Iris pigment epithelial cell (primary cell): ENCODE data around the gene RNASE11.
A peak's percentile ranks its signal among the peaks of the same experiment; 100 is the strongest.
"Not testable (repeated sequence)": the region's sequence is repeated elsewhere in the genome, so short reads cannot be mapped to it uniquely, and the experiment has no call there.

Experiments
- DNase-seq: peaks from one replicate; pipeline ENCODE4 v3.0.0-alpha.2; 2011; ENCODE audit warnings: low read depth

The RNASE11 gene

DNA sequence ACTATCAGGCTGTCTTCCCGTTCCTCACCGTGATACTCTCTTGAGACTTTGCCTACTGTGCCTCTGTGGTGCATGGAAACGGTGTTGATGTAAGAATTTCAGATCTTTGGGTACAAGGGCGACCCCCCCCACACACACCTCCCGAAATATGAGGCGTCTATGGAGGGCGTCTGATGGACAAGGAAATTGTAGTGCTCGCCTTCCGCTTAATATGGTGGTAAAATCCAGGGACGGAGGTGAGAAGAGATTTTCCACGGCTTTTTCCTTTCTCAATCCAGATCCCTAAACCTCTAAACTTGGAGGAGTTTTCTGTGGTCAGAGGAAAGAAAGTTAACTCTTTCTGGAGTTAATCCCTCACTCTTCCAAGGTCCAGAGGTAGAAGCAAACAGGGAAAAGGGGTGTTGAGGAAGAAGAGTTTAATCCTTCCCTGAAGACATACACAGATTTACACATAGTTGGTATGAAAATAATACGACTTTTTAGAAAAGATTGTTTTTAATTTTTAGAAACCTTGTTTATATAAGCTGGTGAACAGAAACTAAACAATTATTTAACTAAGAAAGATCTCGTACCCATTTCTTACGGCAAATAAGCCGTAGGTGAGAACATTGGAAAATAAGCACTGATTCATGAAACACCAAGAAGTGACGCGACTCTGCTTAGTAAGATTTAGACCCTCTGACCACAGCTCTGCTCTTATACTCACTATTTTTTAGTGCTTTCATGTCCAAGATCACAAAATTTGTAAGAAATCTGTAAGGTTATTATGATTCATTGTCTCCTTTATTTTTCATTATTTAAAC lies 26.4 kb upstream of the RNASE11 start:
- peak; percentile 55 for DNase-seq

DNA sequence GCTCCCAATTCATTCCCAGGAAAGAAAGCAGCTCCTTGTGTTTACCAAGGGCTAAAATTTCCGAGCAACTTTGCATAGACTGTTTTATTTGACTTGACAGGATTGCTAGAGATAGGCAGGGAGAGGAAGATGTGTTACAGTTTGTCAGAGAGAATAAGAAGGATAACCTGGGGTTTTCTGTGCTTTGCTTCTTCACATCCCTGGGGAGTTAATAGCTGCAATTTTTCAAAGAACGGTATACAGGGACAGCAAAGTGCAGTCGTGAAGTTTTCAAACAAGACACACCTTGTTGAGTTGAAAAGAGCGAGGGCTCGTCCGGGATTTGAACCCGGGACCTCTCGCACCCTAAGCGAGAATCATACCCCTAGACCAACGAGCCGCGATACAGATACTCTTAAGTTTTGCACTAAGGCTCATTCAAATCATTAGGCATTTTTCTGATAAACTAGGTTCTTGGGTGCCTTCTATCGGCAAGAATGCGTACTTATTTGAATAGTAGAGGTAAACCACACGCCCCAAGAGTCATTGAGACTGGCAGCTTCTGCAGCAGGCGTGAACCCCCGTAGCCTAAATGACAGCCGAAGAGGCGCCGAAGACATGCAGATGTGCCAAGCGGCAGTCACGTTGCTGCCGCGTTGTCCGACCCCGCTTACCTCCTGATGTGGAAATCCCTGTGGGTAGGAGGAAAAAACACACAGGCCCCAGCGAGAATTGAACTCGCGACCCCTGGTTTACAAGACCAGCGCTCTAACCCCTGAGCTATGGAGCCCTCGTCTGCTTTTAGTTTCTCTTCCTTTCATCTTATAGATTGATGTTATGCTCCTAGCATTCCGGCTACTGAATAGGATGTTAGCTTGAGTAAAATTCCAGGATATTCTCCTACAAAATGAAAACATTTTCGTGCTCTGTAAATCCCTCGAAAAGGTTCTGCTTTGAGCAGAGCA lies 25.6 kb upstream of the RNASE11 start:
- DNase-seq, result peak; percentile 98

DNA sequence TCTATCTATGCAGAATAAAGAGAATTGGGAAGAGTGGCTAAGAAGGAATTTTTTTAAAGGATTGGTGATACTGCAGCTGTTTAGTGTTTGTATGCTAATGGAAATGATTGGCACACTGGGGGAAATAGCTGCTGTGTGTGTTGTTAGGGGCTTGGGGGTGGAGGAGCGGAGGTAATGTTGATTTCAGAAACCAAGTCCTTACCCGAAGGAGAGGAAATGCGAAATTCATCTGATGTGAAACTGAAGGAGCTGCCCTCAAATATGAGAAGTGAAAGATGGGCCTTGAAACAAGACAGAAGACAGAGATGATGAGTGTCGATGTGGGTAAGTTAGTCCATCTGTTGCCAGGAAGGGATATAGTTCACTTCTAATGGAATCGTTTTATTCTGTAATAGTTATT lies 24.6 kb upstream of the RNASE11 start:
- DNase-seq, result no peak

DNA sequence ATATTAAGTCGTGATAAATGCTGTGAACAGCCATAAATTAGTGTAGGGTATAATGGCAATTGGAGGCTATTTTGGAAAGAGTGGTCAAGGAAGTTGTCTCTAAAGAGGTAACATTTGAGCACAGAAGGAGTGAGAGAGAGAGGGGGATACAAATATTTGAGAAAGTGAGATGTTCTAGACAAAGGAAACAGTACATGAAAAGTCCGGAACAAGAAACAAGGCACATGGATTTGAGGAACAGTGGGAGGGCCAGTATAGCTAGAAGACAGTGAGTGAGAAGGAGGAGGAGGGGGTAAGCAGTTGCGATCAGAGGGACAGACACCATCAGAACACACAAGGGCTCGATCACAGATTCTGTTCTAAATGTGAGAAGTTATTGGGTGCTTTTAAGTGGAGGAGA lies 23.5 kb upstream of the RNASE11 start:
- no peak for DNase-seq

DNA sequence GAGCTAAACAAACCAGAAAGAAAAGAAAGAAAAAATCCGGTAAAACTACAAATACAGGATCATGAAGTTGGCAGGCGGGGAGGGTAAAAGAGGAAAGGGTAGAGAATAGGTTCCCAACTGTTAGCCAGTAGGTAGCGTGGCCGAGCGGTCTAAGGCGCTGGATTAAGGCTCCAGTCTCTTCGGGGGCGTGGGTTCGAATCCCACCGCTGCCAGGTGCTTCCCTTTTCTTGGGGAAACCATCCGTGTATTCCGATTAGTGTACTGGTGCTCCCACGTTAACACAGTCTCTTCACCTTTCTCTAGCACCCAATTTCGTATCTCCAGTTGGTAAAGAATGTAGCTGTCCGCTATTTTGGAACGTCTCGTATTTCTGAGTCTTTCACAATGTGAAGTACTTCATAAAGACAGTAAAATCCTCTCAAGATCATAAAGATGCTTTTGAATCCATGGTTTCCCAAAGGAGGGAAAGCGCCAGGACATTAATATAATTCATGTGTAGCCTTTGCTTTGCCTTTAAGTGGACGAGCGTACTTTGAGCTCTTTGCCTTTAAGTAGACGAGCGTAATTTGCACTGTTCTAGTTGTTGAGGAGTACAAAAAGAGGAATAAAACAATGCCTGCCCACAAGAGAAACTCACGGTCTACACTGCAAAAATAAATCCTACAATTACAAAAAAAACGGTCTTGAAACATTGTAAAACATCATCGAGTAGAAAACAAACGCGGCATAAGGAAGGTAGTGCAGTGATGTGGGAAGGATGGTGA lies 22.4 kb upstream of the RNASE11 start:
- peak; percentile 80 for DNase-seq

DNA sequence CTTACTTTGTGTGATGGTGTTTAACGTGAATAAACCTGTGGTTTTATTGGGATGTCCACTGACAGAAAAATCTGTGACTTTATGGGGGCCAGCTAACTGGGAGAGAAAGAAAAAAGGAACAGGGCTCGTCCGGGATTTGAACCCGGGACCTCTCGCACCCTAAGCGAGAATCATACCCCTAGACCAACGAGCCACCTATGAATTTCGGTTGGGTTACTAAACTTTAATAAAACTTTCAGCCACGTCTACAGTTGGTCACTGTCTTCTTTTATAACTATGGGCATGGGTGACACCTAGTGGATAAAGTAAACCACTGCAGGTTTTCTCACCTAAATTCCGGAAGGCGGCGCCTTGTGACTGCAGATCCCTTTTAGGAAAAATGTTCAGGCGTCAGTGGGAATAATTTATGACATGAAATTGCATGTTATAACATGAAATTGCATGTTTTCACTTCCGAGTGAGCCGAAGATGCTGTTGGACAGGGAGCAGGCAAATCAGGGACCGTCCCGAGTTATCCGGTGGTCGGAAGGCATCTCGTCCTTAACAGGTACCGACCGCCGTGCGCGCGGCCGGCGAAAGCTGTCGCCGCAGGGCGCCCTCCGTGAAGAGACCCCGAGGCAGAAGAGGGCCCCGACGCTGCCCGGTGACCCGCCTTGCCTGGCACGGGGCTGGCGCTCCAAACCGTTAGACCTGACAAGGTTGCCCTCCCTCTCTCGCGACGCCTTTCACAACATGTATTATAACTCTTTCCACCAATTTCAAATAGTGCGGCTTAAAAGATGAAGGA lies 21.6 kb upstream of the RNASE11 start:
- DNase-seq, result peak; percentile 77

DNA sequence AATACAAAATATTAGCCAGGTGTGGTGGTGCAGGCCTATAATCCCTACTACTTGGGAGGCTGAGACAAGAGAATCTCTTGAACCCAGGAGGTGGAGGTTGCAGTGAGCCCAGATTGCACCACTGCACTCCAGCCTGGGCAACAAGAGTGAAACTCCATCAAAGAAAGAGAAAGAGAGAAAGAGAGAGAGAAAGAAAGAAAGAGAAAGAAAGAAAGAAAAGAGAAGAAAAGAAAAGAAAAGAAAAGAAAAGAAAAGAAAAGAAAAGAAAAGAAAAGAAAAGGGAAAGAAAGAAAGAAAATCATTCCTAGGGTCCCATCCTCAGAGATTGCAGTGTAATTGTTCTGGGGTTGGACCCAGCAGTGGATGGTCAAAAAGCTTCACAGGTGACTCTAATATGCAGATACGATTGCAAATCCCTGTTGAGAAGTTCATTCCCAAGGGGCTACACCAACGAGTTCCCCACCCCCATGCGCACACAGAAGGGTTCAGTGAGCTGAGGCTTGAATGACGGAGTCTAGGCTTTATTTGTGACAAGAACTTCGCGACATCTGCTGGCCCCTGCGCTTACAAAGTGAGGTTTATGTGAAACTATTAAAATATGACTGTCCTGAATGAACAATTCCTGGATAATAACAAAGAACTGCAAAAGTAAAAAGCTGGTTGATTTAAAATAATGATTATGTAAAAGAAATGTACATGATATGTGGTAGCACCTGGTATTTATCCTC lies 20.7 kb upstream of the RNASE11 start:
- DNase-seq, result no peak

DNA sequence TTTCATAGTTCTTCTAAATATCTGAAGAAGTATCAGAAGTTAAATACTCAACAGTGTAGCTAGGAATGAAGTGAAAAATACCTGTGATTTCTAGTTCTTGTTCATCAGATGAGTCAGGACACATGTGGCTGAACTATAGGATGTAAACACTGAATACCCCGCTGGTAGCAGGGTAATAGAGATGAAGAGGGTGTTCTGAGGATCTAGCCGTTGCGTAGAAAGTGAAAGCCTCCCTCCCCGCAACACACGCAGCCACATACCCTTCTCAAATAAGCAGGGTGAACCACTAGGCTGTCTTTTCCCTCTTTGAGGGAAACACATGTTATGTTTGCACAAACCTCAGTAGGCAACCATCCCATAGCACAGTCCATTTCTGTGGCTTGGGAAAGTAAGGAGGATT lies 19.8 kb upstream of the RNASE11 start:
- DNase-seq, result no peak

DNA sequence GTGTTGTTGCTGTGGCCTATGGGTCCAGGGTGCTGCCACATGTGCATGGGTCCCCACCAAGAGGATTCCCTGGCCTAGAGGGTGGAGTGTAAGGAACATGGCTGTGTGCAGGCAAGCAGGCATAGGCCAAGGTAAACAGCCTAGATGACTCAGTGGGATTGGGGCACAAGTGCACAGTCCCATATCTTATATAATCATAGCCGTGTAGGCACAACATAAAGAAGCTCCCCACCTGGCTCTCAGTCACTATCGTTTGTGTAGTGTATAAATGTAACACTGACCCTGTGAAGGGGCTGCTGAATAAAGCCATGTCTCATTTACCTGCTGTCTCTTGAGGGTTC lies 19.1 kb upstream of the RNASE11 start:
- no peak for DNase-seq

DNA sequence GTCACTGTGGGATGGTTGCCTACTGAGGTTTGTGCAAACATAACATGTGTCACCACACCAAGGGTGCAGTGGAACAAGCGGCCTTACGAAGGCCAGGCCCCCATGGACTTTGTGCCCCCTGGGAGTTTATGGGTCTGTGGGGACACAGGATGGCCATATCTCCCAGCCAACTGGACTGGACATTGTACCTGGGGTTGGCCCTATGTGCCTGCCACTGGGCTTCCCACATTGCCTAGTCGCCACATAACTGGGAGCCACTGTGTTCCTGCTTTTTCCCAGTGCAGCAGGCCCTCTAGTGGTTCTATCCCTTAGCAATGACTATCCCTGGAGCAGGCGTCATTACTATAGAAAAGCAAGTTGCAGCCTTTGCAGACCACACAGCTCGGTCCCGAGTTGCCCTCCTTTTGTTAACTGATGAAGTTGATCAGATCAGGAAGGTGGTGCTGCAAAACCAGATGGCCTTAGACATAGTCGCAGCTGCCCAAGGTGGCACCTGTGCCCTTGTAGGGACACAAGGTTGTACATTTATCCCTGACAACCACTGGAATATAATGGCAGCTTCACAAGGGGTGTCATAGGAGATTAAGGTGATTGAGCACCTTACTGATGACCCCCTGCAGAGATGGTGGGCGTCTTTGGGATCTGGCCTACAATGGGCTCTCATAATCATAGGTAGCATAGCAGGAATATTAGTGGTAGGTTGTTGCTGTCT lies 18.5 kb upstream of the RNASE11 start:
- DNase-seq, result peak; percentile 44

DNA sequence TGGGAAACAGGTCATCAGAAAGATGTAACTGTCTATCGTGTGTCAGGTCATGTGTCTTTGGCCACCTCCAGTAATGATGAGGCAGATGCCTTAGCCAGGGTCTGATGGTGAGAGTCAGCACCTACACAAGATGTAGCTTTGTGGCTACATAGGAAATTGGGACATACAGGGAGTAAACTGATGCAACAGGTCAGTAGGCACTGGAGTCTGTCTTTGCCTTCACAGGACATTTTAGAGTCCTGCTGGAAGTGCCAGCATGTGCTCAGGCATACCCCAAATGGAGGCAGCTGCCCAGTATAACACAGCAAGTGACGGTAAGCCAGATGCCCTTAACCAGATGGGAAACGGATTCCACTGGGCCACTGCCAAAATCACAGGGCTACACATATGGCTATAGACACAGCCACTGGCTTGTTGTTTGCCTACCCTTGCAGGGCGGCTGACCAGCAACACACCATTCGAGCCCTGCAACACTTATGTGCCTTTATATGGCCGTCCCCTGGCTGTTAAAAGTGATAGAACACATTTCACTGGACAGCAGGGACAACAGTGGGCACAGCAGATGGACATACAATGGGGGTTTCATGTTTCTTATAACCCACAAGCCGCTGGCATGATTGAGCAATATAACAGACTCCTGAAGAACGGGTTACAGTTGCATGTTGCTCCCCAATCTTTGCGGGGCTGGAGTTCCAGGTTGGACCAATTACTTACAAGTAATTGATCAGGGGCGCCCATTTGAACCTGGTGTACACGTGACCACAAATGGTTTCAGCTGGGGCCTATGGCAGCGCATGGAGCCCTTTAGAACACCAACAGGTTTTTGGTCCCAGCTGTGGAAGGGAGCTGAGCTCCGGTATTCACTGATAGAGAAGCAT lies 16.3 kb upstream of the RNASE11 start:
- DNase-seq, result no peak

DNA sequence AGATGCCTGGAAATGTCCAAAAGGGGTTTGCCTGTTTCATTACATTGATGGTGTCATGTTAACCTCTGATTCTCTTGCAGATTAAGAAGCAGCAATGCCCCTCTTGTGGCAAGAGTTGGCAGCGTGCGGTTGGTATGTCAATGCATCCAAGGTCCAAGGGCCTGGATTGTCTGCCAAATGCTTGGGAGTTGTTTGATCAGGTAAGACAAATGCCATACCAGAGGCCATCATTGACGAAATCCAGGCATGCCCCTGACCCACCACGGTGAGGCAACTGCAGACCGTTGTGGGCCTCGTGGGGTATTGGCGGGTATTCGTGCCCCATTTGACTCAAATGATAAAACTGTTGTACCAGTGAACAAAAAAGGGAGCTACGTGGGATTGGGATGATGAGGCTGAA lies 14.8 kb upstream of the RNASE11 start:
- DNase-seq, result no peak

DNA sequence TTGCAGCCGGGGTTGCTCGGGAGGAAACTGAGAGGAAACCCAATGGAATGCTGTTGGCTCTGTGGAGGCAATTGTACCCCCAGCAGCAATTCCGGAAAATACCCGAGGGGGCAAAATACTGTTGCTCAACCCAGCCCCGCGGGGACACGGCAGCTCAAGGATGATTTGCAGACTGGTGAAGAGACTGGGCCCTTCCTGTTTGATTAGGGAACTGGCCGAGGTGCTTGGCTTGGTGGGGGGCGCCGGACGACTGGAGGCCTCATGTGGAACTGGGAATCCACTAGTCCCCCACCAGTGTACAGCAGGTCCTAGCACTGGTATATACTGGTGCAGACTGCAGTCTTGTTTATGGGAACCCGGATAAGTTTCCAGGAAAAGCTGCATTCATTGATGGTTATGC lies 13.7 kb upstream of the RNASE11 start:
- DNase-seq, result no peak

DNA sequence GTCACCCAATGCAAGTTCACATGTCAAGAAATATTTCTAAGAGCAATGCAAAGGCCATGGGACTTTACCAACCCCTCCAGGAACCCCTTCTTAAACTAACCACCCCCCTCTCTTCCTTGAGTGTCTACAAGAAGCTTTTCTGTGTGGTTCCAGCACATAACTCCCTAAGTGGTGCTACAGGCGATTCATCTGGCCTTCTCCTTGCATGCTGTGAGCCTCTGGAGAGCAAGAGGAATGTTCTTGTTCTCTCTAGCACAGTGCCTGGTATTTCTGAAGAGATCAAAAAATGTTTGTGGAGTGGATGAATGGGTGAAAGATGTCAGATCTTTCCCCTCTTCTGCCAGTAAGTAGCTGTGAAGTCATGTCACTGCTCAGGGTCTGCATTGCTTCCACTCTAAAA lies 9.3 kb upstream of the RNASE11 start:
- DNase-seq, result no peak

DNA sequence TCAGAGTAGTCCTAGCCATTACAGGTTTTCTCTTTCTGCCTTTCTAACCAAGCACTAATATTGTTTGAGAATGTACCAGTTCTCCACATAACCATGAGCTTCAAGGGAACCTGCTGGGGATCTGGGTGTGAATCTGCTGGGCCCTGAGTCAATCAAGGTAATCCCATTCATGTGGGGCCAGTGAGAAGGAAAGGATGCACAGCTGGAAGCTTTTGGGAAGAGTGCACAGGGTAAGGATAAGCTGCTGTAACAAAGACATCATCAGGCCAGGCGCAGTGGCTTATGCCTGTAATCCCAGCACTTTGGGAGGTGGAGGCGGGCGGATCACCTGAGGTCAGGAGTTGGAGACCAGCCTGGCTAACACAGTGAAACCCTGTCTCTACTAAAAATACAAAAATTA lies 7.9 kb upstream of the RNASE11 start:
- DNase-seq, result not testable (repeated sequence)

DNA sequence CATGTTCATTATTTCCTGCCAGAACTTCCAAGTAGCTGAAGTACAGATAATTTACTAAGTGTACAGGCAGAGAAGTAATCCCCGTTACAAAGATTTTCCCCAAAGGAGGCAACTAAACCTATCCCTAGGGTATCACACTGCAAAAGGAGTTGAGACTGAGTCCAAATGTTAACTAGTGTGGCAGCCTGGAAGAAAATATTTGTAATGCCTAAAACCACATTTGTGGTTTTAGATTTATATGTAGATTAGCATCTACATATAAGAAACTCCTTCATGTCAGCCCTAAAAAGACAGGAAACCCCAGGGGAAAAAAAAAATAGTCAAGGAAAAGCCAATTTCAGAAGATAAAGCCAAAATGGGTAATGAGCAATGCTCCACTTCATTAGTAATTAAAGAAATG lies 4.8 kb upstream of the RNASE11 start:
- DNase-seq, result no peak

DNA sequence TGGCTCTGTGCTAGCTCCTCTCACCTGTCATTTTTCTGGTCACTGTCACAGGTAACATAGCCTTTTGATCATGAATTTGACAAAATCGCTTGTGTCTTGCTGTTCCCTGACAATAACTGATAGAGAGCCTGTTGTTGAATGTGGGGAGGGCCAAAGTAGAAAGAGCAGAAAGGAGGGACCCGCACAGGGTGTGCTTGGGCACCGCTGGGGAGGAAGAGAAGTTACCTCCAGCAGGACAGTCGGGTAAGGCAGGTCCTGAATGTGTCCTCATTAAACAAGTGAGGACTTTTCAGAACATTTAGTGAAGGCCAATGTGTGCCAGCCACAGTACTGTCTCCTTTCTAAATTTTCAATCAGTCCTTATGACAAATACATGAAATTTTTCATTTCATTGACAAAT lies 3.4 kb upstream of the RNASE11 start, which contains the start of gene RNASE12:
Gene RNASE12, minus strand, starts transcription at position 142 of the 400 bp plus-strand sequence. CDS start 653 bp downstream, outside the sequence.
- no peak for DNase-seq

DNA sequence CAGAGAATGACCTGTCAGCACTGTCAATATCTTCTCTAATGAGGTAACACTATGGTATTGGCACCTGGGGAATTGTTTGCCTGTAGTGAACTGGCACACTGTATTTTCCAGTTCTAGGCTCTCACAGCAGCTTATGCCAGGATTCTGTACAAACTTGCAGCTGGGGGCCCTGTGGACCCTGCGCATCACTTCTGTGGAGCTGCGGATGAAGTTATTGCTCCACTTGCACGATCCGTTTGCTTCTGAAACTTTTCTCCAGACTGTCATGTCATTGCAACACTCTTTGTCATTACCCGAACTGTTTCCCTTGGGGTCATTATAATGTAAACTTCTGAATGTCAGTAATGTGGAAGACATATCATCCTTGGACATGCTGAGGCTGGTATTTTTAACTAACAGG lies 3.9 kb downstream of the RNASE11 start:
- DNase-seq, result no peak

DNA sequence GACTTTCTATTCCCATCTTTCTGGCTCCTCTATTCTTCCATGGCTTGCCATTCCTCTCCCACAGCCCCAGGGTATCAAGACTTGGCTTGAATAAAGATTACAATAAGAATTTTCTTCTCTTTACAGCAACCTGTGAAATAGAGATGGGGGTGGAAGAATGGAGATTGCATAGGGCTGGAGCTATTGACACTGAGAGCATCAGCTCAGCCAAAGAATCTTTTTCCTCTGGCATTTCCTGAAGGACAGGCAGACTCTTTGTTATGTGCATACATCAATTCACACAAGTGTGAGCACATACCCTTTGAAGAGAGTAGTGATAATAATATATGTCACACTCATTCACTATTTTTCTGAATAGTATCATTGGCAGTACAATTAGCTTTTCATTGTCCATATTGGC lies 4.7 kb downstream of the RNASE11 start:
- no peak for DNase-seq
